GM23338 (cell line): ENCODE measurements around the gene STX8. TPM values are rescaled to one million over a fixed set of nuclear protein-coding genes. Genes with fewer than 3 reads are reported as not detected.

Source experiments
- ATAC-seq: fragments of 200-7000 bp; cut with Tn5 transposase; 3 replicates; pipeline ENCODE4 v1.9.1; 2020
- DNase-seq: peaks from one replicate; pipeline ENCODE4 v3.0.0-alpha.2; 2015; ENCODE audit warnings: low spot score
- H2AFZ ChIP-seq: fragments of 200-600 bp; sonication (generic); 2 replicates; pipeline ENCODE4 v1.8.0; 2016; ENCODE audit warnings: antibody characterized with exemption, mild to moderate bottlenecking, moderate library complexity
- H3F3A ChIP-seq: fragments of 200-600 bp; sonication (generic); replicated peaks from 2 replicates; pipeline ENCODE4 v1.8.0; 2017; ENCODE audit warnings: antibody characterized with exemption, mixed run types, low read depth
- H3K27ac ChIP-seq: fragments of 200-600 bp; sonication (generic); 2 replicates; pipeline ENCODE4 v1.6.1; 2016; ENCODE audit warnings: low read depth
- H3K27me3 ChIP-seq: fragments of 200-600 bp; sonication (generic); 2 replicates; pipeline ENCODE4 v1.8.0; 2016; ENCODE audit warnings: mild to moderate bottlenecking, mixed run types, moderate library complexity; ENCODE audit not compliant: insufficient read depth
- H3K36me3 ChIP-seq: fragments of 200-600 bp; sonication (generic); 2 replicates; pipeline ENCODE4 v1.8.0; 2016; ENCODE audit warnings: mild to moderate bottlenecking; ENCODE audit not compliant: insufficient read depth
- H3K4me1 ChIP-seq: fragments of 200-600 bp; sonication (generic); 2 replicates; pipeline ENCODE4 v1.8.0; 2016; ENCODE audit warnings: mild to moderate bottlenecking, moderate library complexity; ENCODE audit not compliant: insufficient read depth
- H3K4me2 ChIP-seq: fragments of 200-600 bp; sonication (generic); 2 replicates; pipeline ENCODE4 v1.7.1; 2017; ENCODE audit warnings: mixed run types
- H3K4me3 ChIP-seq: fragments of 200-600 bp; sonication (generic); 2 replicates; pipeline ENCODE4 v1.6.1; 2016; ENCODE audit warnings: mixed run types
- H3K79me2 ChIP-seq: fragments of 200-600 bp; sonication (generic); replicated peaks from 2 replicates; pipeline ENCODE4 v1.8.0; 2017; ENCODE audit warnings: mild to moderate bottlenecking; ENCODE audit not compliant: insufficient read depth
- H3K9me2 ChIP-seq: fragments of 200-600 bp; sonication (generic); 2 replicates; pipeline ENCODE4 v1.8.0; 2017; ENCODE audit not compliant: insufficient read depth
- H4K20me1 ChIP-seq: fragments of 200-600 bp; sonication (generic); replicated peaks from 2 replicates; pipeline ENCODE4 v1.8.0; 2017; ENCODE audit warnings: mild to moderate bottlenecking; ENCODE audit not compliant: insufficient read depth
- H3K27ac Mint-ChIP-seq: 2 replicates; pipeline ENCODE4 v1.8.0; 2020; ENCODE audit warnings: inconsistent platforms, mild to moderate bottlenecking, moderate library complexity, mixed read lengths
- H3K27me3 Mint-ChIP-seq: 3 replicates; pipeline ENCODE4 v1.8.0; 2022; ENCODE audit warnings: low read depth, mild to moderate bottlenecking, moderate library complexity, mixed read lengths, inconsistent platforms; ENCODE audit not compliant: insufficient read depth, poor library complexity
- H3K36me3 Mint-ChIP-seq: 3 replicates; pipeline ENCODE4 v1.8.0; 2021; ENCODE audit warnings: low read depth, mild to moderate bottlenecking, inconsistent platforms, moderate library complexity, mixed read lengths
- H3K4me1 Mint-ChIP-seq: 3 replicates; pipeline ENCODE4 v1.8.0; 2020; ENCODE audit warnings: mild to moderate bottlenecking, inconsistent platforms, mixed read lengths
- H3K4me3 Mint-ChIP-seq: 3 replicates; pipeline ENCODE4 v1.8.0; 2021; ENCODE audit warnings: moderate library complexity, mild to moderate bottlenecking, inconsistent platforms, mixed read lengths
- H3K9me3 Mint-ChIP-seq: 3 replicates; pipeline ENCODE4 v1.8.0; 2020; ENCODE audit warnings: moderate library complexity, mild to moderate bottlenecking, inconsistent platforms, mixed read lengths
- CREB1 ChIP-seq: fragments of 250-450 bp; sonication (Bioruptor Pico); IDR thresholded peaks from 2 replicates; pipeline ENCODE4 v1.5.0; 2020; ENCODE audit warnings: low read depth, mild to moderate bottlenecking, moderate library complexity
- CTCF ChIP-seq, 2 experiments: fragments of 200-600 bp in 1 of 2; sonication (generic) in 1 of 2; conservative IDR thresholded peaks; 2 replicates each; pipeline versions ENCODE4 v1.5.1 to v1.6.1; 2016 to 2017; ENCODE audit warnings: antibody characterized with exemption in 2 of 2, low read depth in 2 of 2, mild to moderate bottlenecking in 2 of 2, moderate library complexity in 1 of 2
- ETS1 ChIP-seq: IDR thresholded peaks from 2 replicates; pipeline ENCODE4 v1.6.1; 2016; ENCODE audit warnings: antibody characterized with exemption
- EZH2 ChIP-seq: fragments of 200-600 bp; sonication (generic); IDR thresholded peaks from one replicate; pipeline ENCODE4 v1.8.0; 2017; ENCODE audit warnings: antibody characterized with exemption, mild to moderate bottlenecking, low read depth; ENCODE audit not compliant: unreplicated experiment
- EZH2phosphoT487 ChIP-seq: fragments of 200-600 bp; sonication (generic); IDR thresholded peaks from one replicate; pipeline ENCODE4 v1.8.1; 2018; ENCODE audit warnings: antibody characterized with exemption; ENCODE audit not compliant: unreplicated experiment
- JUNB ChIP-seq: IDR thresholded peaks from one replicate; pipeline ENCODE4 v1.6.1; 2016; ENCODE audit warnings: antibody characterized with exemption; ENCODE audit not compliant: unreplicated experiment
- NANOG ChIP-seq: IDR thresholded peaks from 2 replicates; pipeline ENCODE4 v1.6.1; 2016; ENCODE audit warnings: antibody characterized with exemption, borderline replicate concordance
- POLR2AphosphoS5 ChIP-seq: IDR thresholded peaks from 2 replicates; pipeline ENCODE4 v1.6.1; 2016; ENCODE audit warnings: antibody characterized with exemption, low read depth
- REST ChIP-seq: IDR thresholded peaks from one replicate; pipeline ENCODE4 v1.6.1; 2018; ENCODE audit warnings: antibody characterized with exemption; ENCODE audit not compliant: unreplicated experiment
- STAT1 ChIP-seq: IDR thresholded peaks from one replicate; pipeline ENCODE4 v1.6.1; 2016; ENCODE audit warnings: antibody characterized with exemption; ENCODE audit not compliant: unreplicated experiment
- ZNF114 ChIP-seq: fragments of 250-450 bp; sonication (Bioruptor Pico); IDR thresholded peaks from 2 replicates; pipeline ENCODE4 v1.5.0; 2020; ENCODE audit warnings: mild to moderate bottlenecking, moderate library complexity
- ZNF331 ChIP-seq: fragments of 250-450 bp; sonication (Bioruptor Pico); IDR thresholded peaks from 2 replicates; pipeline ENCODE4 v1.5.0; 2020; ENCODE audit warnings: low read depth, mild to moderate bottlenecking, moderate library complexity
- ZNF462 ChIP-seq: fragments of 250-450 bp; sonication (Bioruptor Pico); IDR thresholded peaks from 2 replicates; pipeline ENCODE4 v1.5.0; 2020; ENCODE audit warnings: mild to moderate bottlenecking, moderate library complexity
- polyA plus RNA-seq: library from polyadenylated mRNA; unstranded; fragments of >200 nt; fragmentation: Nextera tagmentation; extraction: Ambion mirVana; gene quantifications from 2 replicates; pipeline ENCODE4 v1.2.1, GENCODE V29; 2016
- total RNA-seq: library from RNA; depleted of rRNA; stranded (reverse); fragments of >200 nt; shearing (Covaris generic); gene quantifications from 2 replicates; pipeline ENCODE4 v1.2.3, GENCODE V29; 2014

Gene STX8
- total and polyA plus RNA-seq, 2 experiments from 2014 or later: 59.4 to 82.3 TPM

GRCh38 chr17:9487406-9487805 lies 88.2 kb downstream of the STX8 start:
- H3K27me3 Mint-ChIP-seq: peaks cover 5% of the 10 kb centered on the region

More at GRCh38 chr17:9487406-9487805, 88.2 kb downstream of the STX8 start:
- H3K27me3 ChIP-seq: no peaks in the 10 kb centered on the region
- H3F3A ChIP-seq: no peaks in the 10 kb centered on the region
- no peak overlapping the region for H3K4me2 ChIP-seq
- 0 out of 3 replicates have a peak, but pooled peaks cover 2% of the 10 kb centered on the region for H3K9me3 Mint-ChIP-seq
- no peaks in the 10 kb centered on the region; the same call in 1 of the 2 replicates for H4K20me1 ChIP-seq
- H3K79me2 ChIP-seq: no peaks in the 10 kb centered on the region
- no peaks in the 10 kb centered on the region for H3K9me2 ChIP-seq
- H3K36me3 ChIP-seq: no peaks in the 10 kb centered on the region
- H3K36me3 Mint-ChIP-seq: peaks cover 7% of the 10 kb centered on the region
- H3K27ac ChIP-seq: no peak overlapping the region
- H3K4me1 ChIP-seq: no peaks in the 10 kb centered on the region
- DNase-seq (no peak), ATAC-seq (no peak)
- no peak overlapping the region for H3K4me3 ChIP-seq
- H3K4me1 Mint-ChIP-seq: no peaks in the 10 kb centered on the region; the same call in 2 of the 3 replicates
- no peak for TF ChIP-seq ZNF114
- TF ChIP-seq ZNF331: no peak
- TF ChIP-seq JUNB: no peak
- no peak for TF ChIP-seq CREB1 (CRISPR knock-in tag)
- no peak for TF ChIP-seq ETS1
- no peak for TF ChIP-seq CTCF (conservative IDR thresholded peaks at IDR 0.05; ENCODE audit: low read depth in 2 of 2)
- no peak for TF ChIP-seq EZH2
- TF ChIP-seq ZNF462 (CRISPR knock-in tag): no peak
- TF ChIP-seq STAT1: no peak
- no peak for TF ChIP-seq POLR2AphosphoS5
- no peak for TF ChIP-seq REST
- no peak for TF ChIP-seq NANOG
- no peak for TF ChIP-seq EZH2phosphoT487
- H3K4me3 Mint-ChIP-seq: no peak overlapping the region
- no peak overlapping the region for H2AFZ ChIP-seq
- H3K27ac Mint-ChIP-seq: no peak overlapping the region
